Measurements from ENCODE around the gene CYP19A1. TPM values are rescaled to one million over a fixed set of nuclear protein-coding genes. Genes with fewer than 3 reads are reported as not detected.

CYP19A1 gene
- total RNA-seq, 1 experiment from 2014 or later = 0.77 TPM

- TF ChIP-seq CTCF (IDR thresholded peaks at IDR 0.05; ENCODE audit: insufficient read depth in 1 of 2, low read depth in 1 of 2, low read length in 1 of 2, severe bottlenecking in 1 of 2, unreplicated experiment in 1 of 2) = no peak
- intact Hi-C loops (cut with micrococcal nuclease; ENCODE audit: unreplicated experiment) = no loop called here
- no TSS peak for BruUV-seq (replicated peaks)
- no peak for DNase-seq
- Histone ChIP-seq H3K27me3 (replicated peaks; ENCODE audit: control insufficient read depth, insufficient read depth, low read length) (no peaks in the 10 kb centered on the region), H3K36me3 (ENCODE audit: control insufficient read depth, insufficient read depth, low read length) (no peaks in the 10 kb centered on the region), H3K4me1 (no peaks in the 10 kb centered on the region), H3K9me3 (no peaks in the 10 kb centered on the region), H3K4me3 (ENCODE audit: low read depth, low read length) (no peak overlapping the region)
- H3K4me3 Mint-ChIP-seq (ENCODE audit: unreplicated experiment) = no peak overlapping the region
- H3K27ac Mint-ChIP-seq (ENCODE audit: unreplicated experiment) = no peak overlapping the region
- peaks cover 3% of the 10 kb centered on the region for H3K27me3 Mint-ChIP-seq (ENCODE audit: insufficient read depth, unreplicated experiment)
- POLR2A ChIA-PET = no interaction called here
- no peaks in the 10 kb centered on the region for H3K36me3 Mint-ChIP-seq (ENCODE audit: insufficient read depth, unreplicated experiment)
- CTCF ChIA-PET = interaction anchor here (0.6 kb wide), 1 partner anchor 66 kb away, joined by 5 read pairs; no protein-coding TSS in a partner anchor
- no peaks in the 10 kb centered on the region for H3K4me1 Mint-ChIP-seq (ENCODE audit: low read depth, unreplicated experiment)
- H3K9me3 Mint-ChIP-seq (ENCODE audit: unreplicated experiment) = no peaks in the 10 kb centered on the region
These were observed 4.4 kb downstream of the CYP19A1 start for GRCh38 chr15:51334011-51334451.

GRCh38 chr15:51333571-51333970 lies 4.8 kb downstream of the CYP19A1 start:
- ChIA-PET CTCF (interaction anchor here (0.6 kb wide), 1 partner anchor 65 kb away, joined by 5 read pairs; no protein-coding TSS in a partner anchor), POLR2A (no interaction called here)
- no peak for TF ChIP-seq CTCF (IDR thresholded peaks at IDR 0.05; ENCODE audit: insufficient read depth in 1 of 2, low read depth in 1 of 2, low read length in 1 of 2, severe bottlenecking in 1 of 2, unreplicated experiment in 1 of 2)
- Mint-ChIP-seq H3K27me3 (ENCODE audit: insufficient read depth, unreplicated experiment) (peaks cover 3% of the 10 kb centered on the region), H3K4me3 (ENCODE audit: unreplicated experiment) (no peak overlapping the region), H3K4me1 (ENCODE audit: low read depth, unreplicated experiment) (no peaks in the 10 kb centered on the region), H3K9me3 (ENCODE audit: unreplicated experiment) (no peaks in the 10 kb centered on the region), H3K36me3 (ENCODE audit: insufficient read depth, unreplicated experiment) (no peaks in the 10 kb centered on the region), H3K27ac (ENCODE audit: unreplicated experiment) (no peak overlapping the region)
- no peak for DNase-seq
- intact Hi-C loops (cut with micrococcal nuclease; ENCODE audit: unreplicated experiment) = no loop called here
- Histone ChIP-seq H3K27me3 (replicated peaks; ENCODE audit: control insufficient read depth, insufficient read depth, low read length) (no peaks in the 10 kb centered on the region), H3K36me3 (ENCODE audit: control insufficient read depth, insufficient read depth, low read length) (no peaks in the 10 kb centered on the region), H3K4me1 (no peaks in the 10 kb centered on the region), H3K9me3 (no peaks in the 10 kb centered on the region), H3K4me3 (ENCODE audit: low read depth, low read length) (no peak overlapping the region)
- no TSS peak for BruUV-seq (replicated peaks)

- H3K27me3 ChIP-seq (replicated peaks; ENCODE audit: control insufficient read depth, insufficient read depth, low read length) = no peaks in the 10 kb centered on the region
- intact Hi-C loops (cut with micrococcal nuclease; ENCODE audit: unreplicated experiment) = no loop called here
- H3K36me3 ChIP-seq (ENCODE audit: control insufficient read depth, insufficient read depth, low read length) = no peaks in the 10 kb centered on the region
- POLR2A ChIA-PET = no interaction called here
- Mint-ChIP-seq H3K27me3 (ENCODE audit: insufficient read depth, unreplicated experiment) (peaks cover 3% of the 10 kb centered on the region), H3K4me1 (ENCODE audit: low read depth, unreplicated experiment) (no peaks in the 10 kb centered on the region), H3K36me3 (ENCODE audit: insufficient read depth, unreplicated experiment) (no peaks in the 10 kb centered on the region), H3K27ac (ENCODE audit: unreplicated experiment) (no peak overlapping the region), H3K4me3 (ENCODE audit: unreplicated experiment) (no peak overlapping the region), H3K9me3 (ENCODE audit: unreplicated experiment) (no peaks in the 10 kb centered on the region)
- CTCF ChIA-PET = no interaction called here
- H3K4me1 ChIP-seq = no peaks in the 10 kb centered on the region
- no peak for DNase-seq
- H3K9me3 ChIP-seq = no peaks in the 10 kb centered on the region
- no peak for TF ChIP-seq CTCF (IDR thresholded peaks at IDR 0.05; ENCODE audit: insufficient read depth in 1 of 2, low read depth in 1 of 2, low read length in 1 of 2, severe bottlenecking in 1 of 2, unreplicated experiment in 1 of 2)
- no peak overlapping the region for H3K4me3 ChIP-seq (ENCODE audit: low read depth, low read length)
- BruUV-seq (replicated peaks) = no TSS peak
These were observed 5.9 kb downstream of the CYP19A1 start for GRCh38 chr15:51332206-51333147.

Data from Caco-2 (cell line).